GM18502 (cell line): ENCODE results near the gene TIMP1.

Experiments
- ATAC-seq: cut with Tn5 transposase; IDR thresholded peaks from one replicate; pipeline ENCODE4 v1.9.1; 2021; ENCODE audit warnings: mild to moderate bottlenecking; ENCODE audit not compliant: unreplicated experiment, poor library complexity

TIMP1 gene

DNA sequence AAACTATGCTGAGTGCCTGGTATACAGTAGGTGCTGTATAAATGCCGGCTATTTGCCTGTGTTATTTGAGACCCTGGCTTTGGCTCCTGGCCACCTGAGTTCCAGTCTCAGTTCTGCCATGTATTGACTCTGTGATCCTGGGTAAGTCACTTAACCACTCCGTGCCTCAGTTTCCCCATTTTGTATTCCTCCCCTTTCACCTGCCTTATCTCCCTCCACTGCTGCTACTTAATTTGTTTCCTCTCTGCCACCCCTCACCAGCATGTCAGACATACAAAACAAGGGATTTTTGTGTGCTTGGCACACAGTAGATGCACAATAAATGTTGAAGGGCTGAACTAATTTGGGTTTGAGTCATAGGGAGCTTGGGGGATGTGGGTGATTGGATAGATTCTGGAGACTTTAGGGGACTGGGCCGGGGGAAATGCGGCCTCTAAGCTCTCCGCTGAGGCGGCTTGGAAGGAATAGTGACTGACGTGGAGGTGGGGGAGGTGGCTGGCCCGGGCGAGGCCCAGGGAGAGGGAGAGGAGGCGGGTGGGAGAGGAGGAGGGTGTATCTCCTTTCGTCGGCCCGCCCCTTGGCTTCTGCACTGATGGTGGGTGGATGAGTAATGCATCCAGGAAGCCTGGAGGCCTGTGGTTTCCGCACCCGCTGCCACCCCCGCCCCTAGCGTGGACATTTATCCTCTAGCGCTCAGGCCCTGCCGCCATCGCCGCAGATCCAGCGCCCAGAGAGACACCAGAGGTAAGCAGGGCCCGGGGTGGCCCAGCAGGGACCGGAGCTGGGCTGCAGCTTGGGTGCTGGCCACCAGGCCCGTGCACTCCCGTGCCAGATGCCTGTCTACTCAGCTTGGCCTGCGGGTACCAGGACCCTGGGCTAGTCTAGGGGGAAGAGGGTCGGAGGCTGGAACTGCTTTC lies at the start of gene TIMP1:
Gene TIMP1 (plus strand): TSS at position 706 of the 917 bp plus-strand sequence. CDS start 980 bp downstream, outside the sequence.
- peak; percentile 94 for ATAC-seq

GRCh38 chrX:47539860-47540259 lies 42.4 kb upstream of the TIMP1 start:
- no peak for ATAC-seq

- no peak for ATAC-seq
Observed at GRCh38 chrX:47540754-47541538, 41.3 kb upstream of the TIMP1 start.

DNA sequence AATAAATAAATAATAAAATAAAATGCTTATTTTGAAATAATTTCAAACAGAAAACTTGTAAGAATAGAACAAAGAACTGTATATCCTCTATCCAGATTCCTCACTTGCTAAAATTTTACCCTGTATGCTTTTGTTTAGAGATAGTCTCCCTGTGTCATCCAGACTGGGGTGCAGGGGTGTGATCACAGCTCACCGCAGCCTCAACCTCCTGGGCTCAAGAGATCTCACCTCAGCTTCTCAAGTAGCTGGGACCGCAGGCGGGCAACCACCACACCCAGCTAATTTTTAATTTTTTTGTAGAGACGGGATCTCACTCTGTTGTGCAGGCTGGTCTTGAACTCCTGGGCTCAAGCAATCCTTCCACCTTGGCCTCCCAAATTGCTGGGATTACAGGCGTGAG lies 38.7 kb upstream of the TIMP1 start:
- no peak for ATAC-seq

GRCh38 chrX:47556045-47556623 lies 26.1 kb upstream of the TIMP1 start:
- peak; percentile 92 for ATAC-seq

- ATAC-seq, result no peak
Observed at GRCh38 chrX:47558436-47558835, 23.8 kb upstream of the TIMP1 start.

DNA sequence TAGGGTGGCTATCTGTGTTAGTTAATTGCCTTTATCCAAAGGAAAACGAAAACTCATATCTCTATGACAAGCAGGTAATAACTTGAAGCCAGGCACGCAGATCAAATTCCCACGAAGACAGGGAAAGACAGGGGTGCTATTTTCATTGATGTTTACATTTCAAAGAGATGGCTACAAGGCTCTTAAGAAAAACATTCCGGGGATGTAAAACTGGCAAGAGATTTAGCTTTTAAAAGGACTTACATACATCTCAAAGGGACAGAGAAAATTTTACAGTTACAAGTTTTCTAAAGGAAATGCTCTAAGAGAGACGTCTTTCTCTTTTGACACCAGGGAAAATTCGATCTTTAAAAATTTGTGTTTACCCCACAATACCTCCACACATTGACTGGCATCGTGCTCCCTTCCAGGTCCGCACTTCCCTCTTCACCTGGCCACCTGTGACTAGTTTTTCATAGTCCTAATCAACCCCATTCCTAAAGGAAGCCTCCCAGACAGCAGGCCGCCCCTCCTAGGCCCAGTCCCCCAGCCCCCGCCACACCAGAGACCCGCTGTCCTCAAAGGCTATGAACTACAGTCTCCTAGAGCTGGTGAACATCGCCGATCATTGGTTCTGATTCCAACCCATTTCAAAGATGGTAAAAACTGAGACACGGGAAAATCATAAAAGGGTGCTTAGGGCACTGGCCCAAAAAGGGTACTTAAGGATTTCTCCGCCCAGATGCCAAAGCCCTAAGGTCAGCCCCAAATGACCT lies 21.9 kb upstream of the TIMP1 start:
- ATAC-seq, result no peak

DNA sequence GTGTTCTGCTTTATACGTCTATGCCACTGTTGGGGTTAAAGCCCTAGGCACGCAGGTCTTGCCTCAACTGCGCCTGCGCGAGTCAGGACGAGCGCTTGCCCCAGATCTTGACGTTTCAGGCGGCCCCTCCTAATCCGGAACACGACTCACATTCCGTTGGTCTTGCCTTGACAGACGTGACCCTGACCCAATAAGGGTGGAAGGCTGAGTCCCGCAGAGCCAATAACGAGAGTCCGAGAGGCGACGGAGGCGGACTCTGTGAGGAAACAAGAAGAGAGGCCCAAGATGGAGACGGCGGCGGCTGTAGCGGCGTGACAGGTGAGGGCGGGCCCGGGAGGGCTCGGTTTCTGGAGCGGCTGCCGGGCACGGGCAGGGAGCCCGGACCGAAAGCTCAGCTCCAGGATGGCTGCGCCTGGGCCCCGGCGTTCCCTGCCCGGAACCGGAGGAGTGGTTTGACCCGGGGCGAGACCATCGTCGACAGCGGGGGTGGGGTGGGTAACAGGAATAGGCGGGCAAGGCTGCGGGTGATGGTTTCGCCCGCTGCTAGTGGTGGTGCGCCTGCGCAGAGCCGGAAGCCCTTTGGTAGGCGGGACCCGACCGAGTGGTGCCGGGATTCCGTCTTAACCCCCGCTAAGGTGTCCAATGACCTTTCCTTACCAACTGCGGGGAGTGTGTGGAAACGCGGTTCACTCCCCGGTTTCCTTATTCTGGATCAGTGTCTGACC lies 21.1 kb upstream of the TIMP1 start, which contains the start of gene ARAF:
Gene ARAF (plus strand): TSS at position 272 of the 725 bp plus-strand sequence. CDS start 1,763 bp downstream, outside the sequence.
- peak; percentile 89 for ATAC-seq

GRCh38 chrX:47561659-47562151 lies 20.5 kb upstream of the TIMP1 start:
- no peak for ATAC-seq

- ATAC-seq, result no peak
Observed at GRCh38 chrX:47562615-47563243, 19.5 kb upstream of the TIMP1 start.

DNA sequence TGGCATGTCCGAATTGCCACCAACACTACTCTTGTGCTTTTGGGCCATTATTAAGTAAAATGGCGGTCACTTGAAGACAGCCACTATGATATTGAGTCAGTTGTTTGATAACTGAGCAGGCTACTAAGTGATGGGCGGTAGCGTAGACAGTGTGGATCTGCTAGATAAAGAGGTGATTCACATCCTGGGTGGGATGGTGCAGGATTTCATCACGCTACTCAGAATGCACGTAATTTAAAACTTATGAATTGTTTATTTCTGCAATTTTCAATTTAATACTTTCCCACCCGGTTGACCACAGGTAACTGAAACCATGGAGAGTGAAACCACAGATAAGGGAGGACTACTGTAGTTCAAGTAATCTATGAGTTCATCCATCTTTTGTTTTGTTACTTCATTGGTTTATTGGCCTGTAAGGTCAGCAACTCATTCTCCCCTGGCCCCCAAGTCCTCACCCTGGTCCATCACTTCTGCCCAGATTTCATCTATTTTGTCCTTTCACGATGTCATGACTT lies 18.4 kb upstream of the TIMP1 start:
- ATAC-seq, result no peak

DNA sequence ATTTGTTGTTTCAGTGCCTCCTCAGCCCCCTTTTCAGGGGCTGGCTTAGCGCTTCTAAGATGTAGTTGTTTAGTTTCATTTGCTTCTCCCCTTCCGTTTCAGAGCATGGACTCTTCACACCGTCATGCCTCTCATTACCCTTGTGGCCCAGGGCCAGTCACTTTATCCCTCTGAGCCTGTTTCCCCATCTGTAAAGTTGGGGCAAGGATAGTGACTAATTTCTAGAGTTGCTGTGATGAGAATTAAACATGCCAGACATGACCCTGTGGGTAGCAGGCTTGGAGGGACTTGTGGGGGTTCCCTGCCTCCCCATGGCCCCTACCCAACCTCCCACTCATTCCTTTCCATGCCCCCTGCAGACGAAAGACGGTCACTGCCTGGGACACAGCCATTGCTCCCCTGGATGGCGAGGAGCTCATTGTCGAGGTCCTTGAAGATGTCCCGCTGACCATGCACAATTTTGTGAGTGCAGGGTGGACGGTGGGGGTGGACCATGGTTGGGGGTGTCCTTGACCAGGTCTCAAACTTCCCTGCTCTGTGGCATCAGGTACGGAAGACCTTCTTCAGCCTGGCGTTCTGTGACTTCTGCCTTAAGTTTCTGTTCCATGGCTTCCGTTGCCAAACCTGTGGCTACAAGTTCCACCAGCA lies 17.7 kb upstream of the TIMP1 start:
- ATAC-seq, result no peak

DNA sequence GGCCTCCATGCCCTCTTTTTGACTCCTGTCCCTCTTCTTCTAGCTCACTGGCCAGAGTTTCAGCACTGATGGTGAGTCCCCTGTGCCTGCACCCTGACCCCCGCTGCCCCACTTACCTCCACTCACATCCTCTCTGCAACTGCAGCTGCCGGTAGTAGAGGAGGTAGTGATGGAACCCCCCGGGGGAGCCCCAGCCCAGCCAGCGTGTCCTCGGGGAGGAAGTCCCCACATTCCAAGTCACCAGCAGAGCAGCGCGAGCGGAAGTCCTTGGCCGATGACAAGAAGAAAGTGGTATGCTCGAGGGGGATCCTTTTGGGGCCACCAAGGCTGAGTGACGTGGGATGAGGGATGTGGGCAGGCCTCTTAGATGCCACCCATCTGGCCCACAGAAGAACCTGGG lies 15.4 kb upstream of the TIMP1 start:
- ATAC-seq, result no peak

- no peak for ATAC-seq
Observed at GRCh38 chrX:47568656-47569295, 13.5 kb upstream of the TIMP1 start.

- no peak for ATAC-seq
Observed at GRCh38 chrX:47570794-47571193, 11.4 kb upstream of the TIMP1 start.

DNA sequence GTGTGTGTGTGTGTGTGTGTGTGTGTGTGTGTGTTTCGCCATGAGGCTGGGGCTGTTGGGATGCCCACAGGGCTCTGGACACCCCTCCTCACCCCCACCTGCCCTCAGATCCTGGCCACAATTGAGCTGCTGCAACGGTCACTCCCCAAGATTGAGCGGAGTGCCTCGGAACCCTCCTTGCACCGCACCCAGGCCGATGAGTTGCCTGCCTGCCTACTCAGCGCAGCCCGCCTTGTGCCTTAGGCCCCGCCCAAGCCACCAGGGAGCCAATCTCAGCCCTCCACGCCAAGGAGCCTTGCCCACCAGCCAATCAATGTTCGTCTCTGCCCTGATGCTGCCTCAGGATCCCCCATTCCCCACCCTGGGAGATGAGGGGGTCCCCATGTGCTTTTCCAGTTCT lies 11.0 kb upstream of the TIMP1 start:
- ATAC-seq, result no peak

DNA sequence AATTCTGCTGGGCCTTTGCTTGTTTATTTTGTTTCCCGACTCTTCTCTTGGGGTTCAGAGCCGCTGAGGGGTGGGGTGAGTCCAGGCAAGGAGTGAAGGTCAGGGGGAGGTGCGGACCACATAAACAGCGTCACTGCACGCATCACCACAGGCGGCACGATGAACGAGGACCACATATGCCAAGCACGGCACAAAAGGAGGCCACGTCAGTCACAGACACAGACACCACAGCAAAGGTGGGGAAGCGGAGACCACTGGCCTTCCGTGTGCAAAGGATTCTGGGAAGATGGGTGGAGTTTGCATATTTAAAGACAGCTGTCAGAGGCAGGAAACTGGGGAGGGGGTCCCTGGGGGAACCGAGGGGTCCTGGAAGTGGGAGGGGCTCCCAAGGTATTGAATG lies 10.3 kb upstream of the TIMP1 start:
- no peak for ATAC-seq
